Endothelial cell of umbilical vein (primary cell): Measurements from ENCODE around the gene ARSB.

Experiments used
- EZH2 ChIP-seq: IDR thresholded peaks from 2 replicates; pipeline ENCODE4 v1.6.1; 2012; ENCODE audit warnings: borderline replicate concordance, low read depth, mild to moderate bottlenecking, moderate library complexity, low read length, inconsistent platforms; ENCODE audit not compliant: severe bottlenecking
- GATA2 ChIP-seq: IDR thresholded peaks from 2 replicates; pipeline ENCODE4 v1.7.0; 2011; ENCODE audit warnings: low read depth, mild to moderate bottlenecking, moderate library complexity, mixed read lengths, low read length; ENCODE audit not compliant: insufficient read length, insufficient read depth
- JUN ChIP-seq: IDR thresholded peaks from 2 replicates; pipeline ENCODE4 v1.6.1; 2011; ENCODE audit warnings: borderline replicate concordance, low read depth; ENCODE audit not compliant: insufficient read length, insufficient read depth
- POLR2A ChIP-seq: IDR thresholded peaks from 2 replicates; pipeline ENCODE4 v1.6.1; 2012; ENCODE audit warnings: low read depth, mild to moderate bottlenecking, control low read depth, low read length
- POLR2AphosphoS5 ChIP-seq: IDR thresholded peaks from 2 replicates; pipeline ENCODE4 v1.6.1; 2012; ENCODE audit warnings: low read depth, mild to moderate bottlenecking, control low read depth, low read length, moderate library complexity; ENCODE audit not compliant: insufficient read depth
- TF ChIP-seq, protein P1 (sequence below), 2 donors: IDR thresholded peaks; 1 replicate in 1 of 2; 2 replicates in 1 of 2; pipeline ENCODE4 v1.5.1; 2011; ENCODE audit warnings: low read length in 2 of 2, mild to moderate bottlenecking in 2 of 2, moderate library complexity in 2 of 2, control low read depth in 1 of 2, inconsistent platforms in 1 of 2, low read depth in 1 of 2; ENCODE audit not compliant: insufficient read depth in 1 of 2; ENCODE audit errors: extremely low read depth in 1 of 2

DNA sequence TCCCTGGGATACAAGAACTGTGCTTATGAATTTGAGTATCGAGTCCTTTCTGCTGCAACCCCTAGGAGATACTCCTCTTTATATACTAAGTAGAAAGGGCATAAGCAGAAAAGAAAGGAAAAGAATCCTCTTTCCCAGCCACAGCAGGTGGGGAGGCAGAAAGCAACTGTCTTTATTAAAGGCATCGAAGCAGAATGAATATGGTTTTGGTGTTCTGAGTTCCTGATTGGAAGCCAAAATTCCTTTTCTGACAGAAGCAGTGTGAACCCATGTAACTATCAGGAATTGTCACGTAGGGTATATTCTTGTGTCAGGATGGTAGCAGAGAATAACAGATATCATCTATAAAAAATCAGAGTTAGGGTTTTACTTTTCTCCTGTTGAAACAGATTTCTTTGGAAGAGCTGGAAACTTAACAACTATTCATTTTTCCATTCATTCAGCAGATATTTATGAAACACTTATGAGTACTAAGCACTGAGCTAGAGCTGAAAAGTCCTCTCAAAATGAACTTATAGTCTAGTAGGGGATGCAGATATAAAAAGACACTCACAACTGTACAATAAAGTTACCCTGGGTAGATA lies 240.1 kb downstream of the ARSB start:
- TF ChIP-seq, protein P1, sequence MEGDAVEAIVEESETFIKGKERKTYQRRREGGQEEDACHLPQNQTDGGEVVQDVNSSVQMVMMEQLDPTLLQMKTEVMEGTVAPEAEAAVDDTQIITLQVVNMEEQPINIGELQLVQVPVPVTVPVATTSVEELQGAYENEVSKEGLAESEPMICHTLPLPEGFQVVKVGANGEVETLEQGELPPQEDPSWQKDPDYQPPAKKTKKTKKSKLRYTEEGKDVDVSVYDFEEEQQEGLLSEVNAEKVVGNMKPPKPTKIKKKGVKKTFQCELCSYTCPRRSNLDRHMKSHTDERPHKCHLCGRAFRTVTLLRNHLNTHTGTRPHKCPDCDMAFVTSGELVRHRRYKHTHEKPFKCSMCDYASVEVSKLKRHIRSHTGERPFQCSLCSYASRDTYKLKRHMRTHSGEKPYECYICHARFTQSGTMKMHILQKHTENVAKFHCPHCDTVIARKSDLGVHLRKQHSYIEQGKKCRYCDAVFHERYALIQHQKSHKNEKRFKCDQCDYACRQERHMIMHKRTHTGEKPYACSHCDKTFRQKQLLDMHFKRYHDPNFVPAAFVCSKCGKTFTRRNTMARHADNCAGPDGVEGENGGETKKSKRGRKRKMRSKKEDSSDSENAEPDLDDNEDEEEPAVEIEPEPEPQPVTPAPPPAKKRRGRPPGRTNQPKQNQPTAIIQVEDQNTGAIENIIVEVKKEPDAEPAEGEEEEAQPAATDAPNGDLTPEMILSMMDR (IDR thresholded peaks at IDR 0.05; ENCODE audit: extremely low read depth in 1 of 2, insufficient read depth in 1 of 2, low read depth in 1 of 2, low read length in 2 of 2), result no peak
- TF ChIP-seq POLR2AphosphoS5, result no peak
- no peak for TF ChIP-seq POLR2A
- no peak for TF ChIP-seq GATA2
- no peak for TF ChIP-seq EZH2
- TF ChIP-seq JUN, result no peak
